ENCODE measurements around the gene GBX1.

Gene GBX1

GRCh38 chr7:151167197-151167961, at the start of gene GBX1:
Gene GBX1, minus strand, starts transcription at chr7:151167694. Its CDS starts 146 bp downstream, at chr7:151167548.
- DNase-seq = peak in 1 of 10 donors; percentile 70

DNA sequence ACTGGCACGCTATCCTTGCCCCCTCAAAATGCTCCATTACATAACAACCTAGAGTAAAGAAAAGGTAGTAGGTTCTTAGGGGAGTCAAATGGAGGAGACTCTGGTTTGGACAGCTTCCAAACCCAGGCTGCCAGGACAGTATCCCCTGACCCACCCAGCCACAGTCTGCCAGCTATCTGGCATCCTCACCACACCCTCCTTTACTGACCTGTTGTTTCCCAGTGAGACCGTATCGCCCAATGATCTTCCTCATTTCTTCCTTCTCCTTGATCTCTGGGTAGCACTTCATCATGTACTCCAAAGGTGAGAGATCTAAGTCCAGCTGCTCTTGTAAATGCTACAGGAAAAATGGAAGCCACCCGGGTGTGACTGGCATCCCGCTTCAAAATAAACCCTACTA, 47.9 kb upstream of the GBX1 start:
- DNase-seq = no peak
- intact Hi-C loops (cut with DNase I) = no loop called here

More at GRCh38 chr7:151167197-151167961, at the start of gene GBX1:
- intact Hi-C loops (cut with DNase I) = no loop called here

GRCh38 chr7:151213826-151214225, 46.3 kb upstream of the GBX1 start:
- intact Hi-C loops (cut with DNase I) = no loop called here
- no peak for DNase-seq

DNA sequence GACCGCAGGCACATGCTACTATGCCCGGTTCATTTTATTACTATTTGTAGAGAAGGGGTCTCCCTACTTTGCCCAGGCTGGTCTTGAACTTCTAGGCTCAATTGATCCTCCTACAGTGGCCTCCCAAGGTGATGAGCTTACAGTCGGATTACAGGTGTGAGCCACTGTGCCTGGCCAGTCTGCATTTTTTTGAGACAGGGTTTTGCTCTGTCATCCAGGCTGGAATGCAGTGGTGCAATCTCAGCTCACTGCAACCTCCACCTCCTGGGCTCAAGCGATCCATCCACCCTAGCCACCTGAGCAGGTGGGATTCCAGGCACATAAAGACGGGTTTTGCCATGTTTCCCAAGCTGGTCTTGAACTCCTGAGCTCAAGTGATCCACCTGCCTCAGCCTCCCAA, 45.1 kb upstream of the GBX1 start:
- no peak for DNase-seq
- intact Hi-C loops (cut with DNase I) = no loop called here

- no peak for DNase-seq
- intact Hi-C loops (cut with DNase I) = no loop called here
Measured at GRCh38 chr7:151211155-151211772, 43.8 kb upstream of the GBX1 start.

DNA sequence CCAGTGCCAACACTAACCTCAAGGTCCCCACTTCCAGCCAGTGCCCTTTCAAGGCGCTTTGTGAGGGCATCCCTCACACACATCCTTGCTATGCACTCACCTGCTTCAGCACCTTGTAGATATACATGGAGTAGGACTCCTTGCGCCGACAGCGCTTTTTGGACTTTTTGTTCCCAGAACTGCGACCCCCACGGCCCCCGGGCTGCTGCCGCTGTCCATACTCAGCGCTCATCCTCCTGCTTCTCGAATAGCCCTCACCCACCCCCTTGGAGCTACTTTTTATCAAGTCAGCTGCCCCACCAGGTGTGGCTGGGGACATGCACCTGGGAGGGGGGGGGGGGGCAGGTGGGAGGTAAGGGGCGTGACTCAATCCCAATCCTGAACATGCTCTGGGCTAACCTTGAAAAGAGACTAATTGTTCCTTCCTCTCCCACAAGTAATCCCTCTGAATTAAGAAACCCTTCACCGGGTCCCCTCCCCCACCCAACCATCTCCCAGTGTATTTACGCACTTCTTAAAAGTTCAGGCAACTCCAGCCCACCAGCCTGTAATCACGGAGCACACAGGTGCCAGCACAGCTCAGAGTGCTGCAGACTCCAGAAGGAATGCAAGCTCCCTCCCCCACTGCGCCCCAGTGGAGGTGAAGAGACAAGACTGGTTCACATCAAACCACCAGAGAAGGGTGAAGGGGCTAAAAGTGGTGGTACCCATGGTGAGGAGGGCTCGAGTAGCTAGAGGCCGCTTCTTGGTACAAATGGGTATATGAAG, 42.8 kb upstream of the GBX1 start, which contains the start of gene H2BK1:
H2BK1 (minus strand) TSS at position 402 of the 768 bp plus-strand sequence; CDS start at position 232, 170 bp downstream.
- no peak for DNase-seq

DNA sequence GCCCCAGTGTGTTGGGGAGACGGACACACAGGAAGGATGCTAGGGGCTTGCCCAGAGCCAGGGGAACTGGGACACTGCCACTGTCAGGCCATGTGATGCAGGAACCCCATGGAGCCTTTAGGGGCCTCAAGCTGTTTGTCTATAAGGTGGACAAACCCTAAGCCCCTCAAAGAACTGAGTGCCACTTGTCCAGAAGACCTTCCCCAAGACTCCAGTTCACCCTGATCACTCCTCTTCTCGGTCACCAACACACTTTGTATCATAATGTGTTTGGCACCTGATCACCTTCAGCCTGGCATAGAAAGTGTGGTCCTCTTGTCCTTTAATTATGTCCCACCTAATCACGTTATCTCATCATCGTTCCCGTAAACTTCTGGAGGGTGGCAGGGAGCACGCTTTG, 42.1 kb upstream of the GBX1 start:
- intact Hi-C loops (cut with DNase I) = no loop called here
- DNase-seq = no peak

More for the DNA sequence above, 42.8 kb upstream of the GBX1 start, which contains the start of gene H2BK1:
- intact Hi-C loops (cut with DNase I) = no loop called here

GRCh38 chr7:151208253-151208862, 40.9 kb upstream of the GBX1 start:
- intact Hi-C loops (cut with DNase I) = no loop called here
- DNase-seq = no peak

GRCh38 chr7:151207804-151208203, 40.3 kb upstream of the GBX1 start:
- intact Hi-C loops (cut with DNase I) = no loop called here
- no peak for DNase-seq

DNA sequence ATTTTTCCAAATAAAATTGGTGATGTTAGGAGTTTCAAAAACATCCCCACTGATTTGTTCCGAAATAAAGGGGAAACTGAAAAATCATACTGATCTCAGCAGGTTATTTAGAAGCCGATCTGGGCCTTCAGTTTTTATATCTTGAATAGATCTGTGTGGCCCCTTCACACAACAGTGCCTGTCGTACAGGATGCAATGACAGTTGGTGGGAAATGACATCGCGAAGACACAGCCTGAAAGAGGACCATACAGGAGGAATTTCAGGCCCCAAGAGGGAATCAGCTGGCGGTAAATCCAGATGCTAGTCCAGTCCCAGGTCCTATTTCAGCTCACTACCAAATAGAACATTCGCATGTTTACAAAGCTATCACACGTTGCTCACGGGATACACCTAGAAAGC, 39.8 kb upstream of the GBX1 start:
- intact Hi-C loops (cut with DNase I) = no loop called here
- no peak for DNase-seq

DNA sequence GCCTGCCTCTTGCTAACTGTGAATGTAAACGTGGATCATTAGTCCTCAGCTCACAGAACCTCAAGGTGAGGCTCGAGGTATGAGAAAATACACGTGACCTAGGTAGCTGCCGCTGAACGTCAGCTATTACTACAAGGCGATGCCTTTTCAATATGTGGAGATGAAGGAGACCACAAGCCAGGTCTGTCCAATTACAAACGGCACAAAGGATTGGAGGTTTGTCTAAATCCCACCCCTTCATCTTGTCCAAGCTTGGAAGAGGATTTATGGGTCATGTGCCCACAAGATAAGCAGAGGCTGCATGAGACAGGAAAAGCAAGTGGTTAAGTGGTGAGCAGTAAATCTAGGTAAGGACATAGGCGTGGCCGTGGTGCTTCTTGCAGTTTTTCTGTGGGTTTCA, 39.4 kb upstream of the GBX1 start:
- intact Hi-C loops (cut with DNase I) = no loop called here
- DNase-seq = no peak

- no peak for DNase-seq
- intact Hi-C loops (cut with DNase I) = no loop called here
Measured at GRCh38 chr7:151205730-151206129, 38.2 kb upstream of the GBX1 start.

DNA sequence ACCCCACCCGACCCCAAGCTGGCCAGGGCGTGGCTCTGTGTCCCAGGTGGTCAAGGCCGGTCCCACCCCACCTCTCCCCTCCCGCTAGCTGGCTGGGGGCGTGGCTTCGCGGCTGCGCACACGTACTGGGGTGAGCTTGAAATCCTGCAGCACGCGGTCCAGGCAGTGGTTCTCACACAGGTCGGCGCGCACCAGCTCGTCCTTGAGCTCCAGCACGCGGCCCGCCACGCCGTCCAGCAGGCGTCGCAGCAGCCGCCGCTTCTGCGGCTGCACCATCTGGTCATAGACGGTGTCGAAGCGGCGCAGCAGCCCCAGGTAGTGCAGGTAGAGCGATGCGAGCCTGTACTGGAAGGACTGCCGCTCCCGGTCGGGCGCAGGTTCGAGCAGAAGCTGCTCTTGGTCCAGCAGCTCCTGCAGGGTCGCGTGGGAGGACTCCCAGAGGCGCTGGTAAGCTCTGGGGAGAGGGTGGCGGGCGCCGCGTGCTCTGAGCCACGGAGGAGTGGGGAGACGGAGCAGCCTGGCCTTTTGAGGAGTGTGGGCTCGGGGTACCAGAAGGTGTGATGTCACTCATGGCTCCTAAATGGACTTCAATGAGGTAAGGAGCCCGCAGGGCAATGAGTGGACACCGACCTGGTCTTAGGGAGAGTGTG, 37.0 kb upstream of the GBX1 start:
- intact Hi-C loops (cut with DNase I) = no loop called here
- DNase-seq = no peak

GRCh38 chr7:151202836-151203235, 35.3 kb upstream of the GBX1 start:
- DNase-seq = peak in 1 of 10 donors; percentile 16

DNA sequence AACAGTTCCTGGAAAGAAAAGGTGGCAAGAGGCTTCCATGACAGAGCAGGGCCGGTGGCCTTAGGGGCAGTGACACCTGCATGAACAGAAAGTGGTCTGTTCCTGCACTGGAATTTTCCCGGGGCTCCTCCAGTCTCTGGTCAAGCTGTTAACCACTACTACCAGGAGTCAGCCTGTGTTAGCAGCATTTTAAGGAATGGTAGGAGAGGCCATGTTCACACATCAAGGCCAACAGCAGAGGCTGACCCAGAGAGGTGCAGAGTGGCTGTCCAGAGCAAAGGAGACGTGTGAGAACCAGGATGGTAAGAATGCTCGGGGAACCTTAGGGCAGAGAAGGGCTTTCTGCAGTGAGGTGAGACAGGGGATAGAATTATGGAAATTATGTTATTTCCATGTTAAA, 34.3 kb upstream of the GBX1 start:
- DNase-seq = no peak
- intact Hi-C loops (cut with DNase I) = no loop called here

More at GRCh38 chr7:151202836-151203235, 35.3 kb upstream of the GBX1 start:
- intact Hi-C loops (cut with DNase I) = no loop called here

GRCh38 chr7:151201344-151201743, 33.9 kb upstream of the GBX1 start:
- no peak for DNase-seq
- intact Hi-C loops (cut with DNase I) = no loop called here

DNA sequence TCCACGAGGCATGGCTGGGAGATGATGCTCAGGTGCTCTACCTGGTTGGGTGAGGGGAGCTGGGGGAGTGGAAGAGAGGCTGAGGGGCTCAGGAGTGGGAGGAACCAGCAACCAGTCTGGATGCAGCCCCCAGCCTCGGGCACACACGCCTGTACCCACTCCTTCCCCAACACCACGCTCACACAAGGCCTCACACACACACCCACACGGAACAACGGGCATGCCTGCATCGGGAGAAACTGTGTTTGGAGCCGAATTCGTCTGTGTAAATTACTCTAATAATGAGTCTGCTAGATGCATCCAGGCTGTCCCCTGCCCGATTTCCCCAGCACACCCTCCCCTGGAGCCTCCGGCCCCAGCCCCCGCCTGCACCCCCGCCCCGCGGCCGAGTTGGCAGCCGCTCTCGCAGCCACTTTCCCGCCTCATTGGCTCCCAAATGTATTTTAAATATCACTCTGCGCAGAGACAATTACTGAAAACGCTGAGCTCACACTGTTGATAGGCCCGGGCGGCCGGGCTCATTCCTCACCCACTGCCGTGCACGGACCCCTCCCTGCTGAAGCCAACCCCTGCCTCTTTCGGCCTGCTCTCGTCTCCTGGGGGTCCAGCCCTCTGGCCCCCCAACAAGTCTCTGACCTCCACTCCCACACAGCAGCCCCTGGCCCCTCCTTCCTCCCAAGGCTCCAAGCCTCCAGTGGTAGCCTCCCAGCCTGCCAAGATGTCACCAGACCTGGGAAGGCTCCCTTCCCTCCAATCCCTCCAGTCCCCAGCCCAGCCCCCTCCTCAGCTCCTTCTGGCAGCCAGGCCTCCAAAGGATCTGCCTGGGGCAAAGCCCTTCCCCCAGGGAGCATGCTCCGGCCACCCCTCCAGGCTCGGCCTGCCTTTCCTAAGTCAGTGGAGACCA, 31.7 kb upstream of the GBX1 start:
- DNase-seq = peak in 4 of 10 donors; percentile 18 to 26 (median 22)
- intact Hi-C loops (cut with DNase I) = no loop called here

GRCh38 chr7:151197932-151198331, 30.4 kb upstream of the GBX1 start:
- intact Hi-C loops (cut with DNase I) = no loop called here
- DNase-seq = no peak
